Astrocyte (in vitro differentiated cells and primary cell): ENCODE measurements around the gene ZIC1. TPM values are rescaled to one million over a fixed set of nuclear protein-coding genes. Genes with fewer than 3 reads are reported as not detected.
A peak's percentile ranks its signal among the peaks of the same experiment; 100 is the strongest.

ENCODE experiments used
- DNase-seq: peaks from one replicate; pipeline ENCODE4 v3.0.0-alpha.2; 2010; ENCODE audit warnings: low read depth
- FAIRE-seq: peaks from 2 replicates; lab custom pipeline; 2011; peaks lifted over from hg19 to GRCh38; lab: Jason Lieb, UNC
- H2AFZ ChIP-seq: 2 replicates; pipeline ENCODE4 v1.6.0; 2012; ENCODE audit warnings: low read depth, low read length, inconsistent platforms
- H3K27ac ChIP-seq: 2 replicates; pipeline ENCODE4 v1.5.1; 2011; ENCODE audit warnings: low read depth, low read length, inconsistent platforms
- H3K27me3 ChIP-seq: 2 replicates; pipeline ENCODE4 v1.6.0; 2011; ENCODE audit warnings: low read length, inconsistent platforms; ENCODE audit not compliant: insufficient read depth
- H3K36me3 ChIP-seq: 2 replicates; pipeline ENCODE4 v1.5.1; 2011; ENCODE audit warnings: low read length, inconsistent platforms; ENCODE audit not compliant: insufficient read depth
- H3K4me1 ChIP-seq: 2 replicates; pipeline ENCODE4 v1.5.1; 2011; ENCODE audit warnings: low read length, inconsistent platforms; ENCODE audit not compliant: insufficient read depth
- H3K4me2 ChIP-seq: 2 replicates; pipeline ENCODE4 v1.6.0; 2012; ENCODE audit warnings: low read length, inconsistent platforms
- H3K4me3 ChIP-seq: 2 replicates; pipeline ENCODE4 v1.5.1; 2011; ENCODE audit warnings: low read depth, mild to moderate bottlenecking, low read length, inconsistent platforms; ENCODE audit not compliant: insufficient read depth
- H3K79me2 ChIP-seq: 2 replicates; pipeline ENCODE4 v1.6.0; 2012; ENCODE audit warnings: mild to moderate bottlenecking, low read length, inconsistent platforms; ENCODE audit not compliant: insufficient read depth
- H3K9ac ChIP-seq: 2 replicates; pipeline ENCODE4 v1.6.0; 2012; ENCODE audit warnings: mild to moderate bottlenecking, low read length, inconsistent platforms
- H3K9me3 ChIP-seq: 2 replicates; pipeline ENCODE4 v1.5.1; 2012; ENCODE audit warnings: low read depth, mild to moderate bottlenecking, low read length, inconsistent platforms; ENCODE audit not compliant: insufficient read depth
- H4K20me1 ChIP-seq: 2 replicates; pipeline ENCODE4 v1.6.0; 2012; ENCODE audit warnings: low read length, inconsistent platforms; ENCODE audit not compliant: insufficient read depth
- H3K27ac Mint-ChIP-seq: one replicate; pipeline ENCODE4 v1.8.0; 2021; ENCODE audit warnings: mild to moderate bottlenecking, mixed read lengths; ENCODE audit not compliant: unreplicated experiment
- H3K27me3 Mint-ChIP-seq: one replicate; pipeline ENCODE4 v1.8.0; 2021; ENCODE audit warnings: low read depth, mixed read lengths; ENCODE audit not compliant: unreplicated experiment
- H3K36me3 Mint-ChIP-seq: one replicate; pipeline ENCODE4 v1.8.0; 2021; ENCODE audit warnings: low read depth, mixed read lengths; ENCODE audit not compliant: unreplicated experiment
- H3K4me1 Mint-ChIP-seq: one replicate; pipeline ENCODE4 v1.8.0; 2021; ENCODE audit warnings: low read depth, mixed read lengths; ENCODE audit not compliant: unreplicated experiment
- H3K4me3 Mint-ChIP-seq: one replicate; pipeline ENCODE4 v1.8.0; 2021; ENCODE audit warnings: mild to moderate bottlenecking, moderate library complexity, mixed read lengths; ENCODE audit not compliant: unreplicated experiment
- H3K9me3 Mint-ChIP-seq: one replicate; pipeline ENCODE4 v1.8.0; 2021; ENCODE audit warnings: mild to moderate bottlenecking, mixed read lengths; ENCODE audit not compliant: unreplicated experiment
- CTCF ChIP-seq: IDR thresholded peaks from 2 replicates; pipeline ENCODE4 v1.5.1; 2011; ENCODE audit warnings: low read depth, mild to moderate bottlenecking, inconsistent platforms, low read length, moderate library complexity; ENCODE audit not compliant: insufficient read depth
- EZH2 ChIP-seq: IDR thresholded peaks from 2 replicates; pipeline ENCODE4 v1.6.1; 2012; ENCODE audit warnings: mild to moderate bottlenecking, low read length, inconsistent platforms; ENCODE audit not compliant: insufficient read depth
- total RNA-seq: library from RNA; stranded (reverse); gene quantifications from 2 replicates; pipeline ENCODE4 v1.2.1, GENCODE V29; 2021

Gene ZIC1
- total RNA-seq, 1 donor from 2014 or later = 0.30 TPM

- peaks cover 13% of the 10 kb centered on the region for H4K20me1 ChIP-seq
- peaks cover 4% of the 10 kb centered on the region for H3K4me1 Mint-ChIP-seq
- H3K36me3 ChIP-seq = peaks cover 4% of the 10 kb centered on the region
- peak overlapping the region; percentile 88 for H3K4me2 ChIP-seq
- peaks cover 52% of the 10 kb centered on the region for H3K27me3 ChIP-seq
- no peaks in the 10 kb centered on the region for H3K36me3 Mint-ChIP-seq
- peaks cover 85% of the 10 kb centered on the region for H3K27me3 Mint-ChIP-seq
- FAIRE-seq (no peak), DNase-seq (no peak)
- peaks cover under 1% of the 10 kb centered on the region for H3K4me1 ChIP-seq
- H3K4me3 Mint-ChIP-seq = peak overlapping the region; percentile 40
- H3K27ac ChIP-seq = peak overlapping the region; percentile 84
- H3K9me3 ChIP-seq = no peaks in the 10 kb centered on the region
- H3K9ac ChIP-seq = peak overlapping the region; percentile 93
- peaks cover 22% of the 10 kb centered on the region for H3K9me3 Mint-ChIP-seq
- peak overlapping the region; percentile 72 for H3K27ac Mint-ChIP-seq
- TF ChIP-seq EZH2 (peak; percentile 68), CTCF (no peak)
- H3K79me2 ChIP-seq = peaks cover 67% of the 10 kb centered on the region
- no peak overlapping the region for H2AFZ ChIP-seq
- peak overlapping the region; percentile 82 for H3K4me3 ChIP-seq
These were observed 3.9 kb downstream of the ZIC1 start for GRCh38 chr3:147412917-147413685.

GRCh38 chr3:147413686-147414389 is 4.7 kb downstream of the ZIC1 start:
- H3K36me3 ChIP-seq = peaks cover 4% of the 10 kb centered on the region
- FAIRE-seq (no peak), DNase-seq (no peak)
- H3K27ac Mint-ChIP-seq = peak overlapping the region; percentile 72
- peaks cover 45% of the 10 kb centered on the region for H3K27me3 ChIP-seq
- peak overlapping the region; percentile 40 for H3K4me3 Mint-ChIP-seq
- H3K9me3 ChIP-seq = no peaks in the 10 kb centered on the region
- peak overlapping the region; percentile 88 for H3K4me2 ChIP-seq
- H2AFZ ChIP-seq = no peak overlapping the region
- H3K27me3 Mint-ChIP-seq = peaks cover 85% of the 10 kb centered on the region
- peak overlapping the region; percentile 93 for H3K9ac ChIP-seq
- peaks cover 13% of the 10 kb centered on the region for H4K20me1 ChIP-seq
- peaks cover 62% of the 10 kb centered on the region for H3K79me2 ChIP-seq
- H3K4me1 ChIP-seq = peaks cover 6% of the 10 kb centered on the region
- no peak for TF ChIP-seq CTCF
- TF ChIP-seq EZH2 = no peak
- no peaks in the 10 kb centered on the region for H3K36me3 Mint-ChIP-seq
- H3K27ac ChIP-seq = peak overlapping the region; percentile 84
- peak overlapping the region; percentile 82 for H3K4me3 ChIP-seq
- H3K9me3 Mint-ChIP-seq = peaks cover 16% of the 10 kb centered on the region
- peaks cover 5% of the 10 kb centered on the region for H3K4me1 Mint-ChIP-seq
